GM21360 (cell line): ENCODE data around the gene ADPRHL1.
A peak's percentile ranks its signal among the peaks of the same experiment; 100 is the strongest.
"Not testable (repeated sequence)": the region's sequence is repeated elsewhere in the genome, so short reads cannot be mapped to it uniquely, and the experiment has no call there.

Source experiments
- ATAC-seq: cut with Tn5 transposase; IDR thresholded peaks from one replicate; pipeline ENCODE4 v1.9.1; 2021; ENCODE audit warnings: mild to moderate bottlenecking, moderate library complexity; ENCODE audit not compliant: unreplicated experiment

ADPRHL1 gene

DNA sequence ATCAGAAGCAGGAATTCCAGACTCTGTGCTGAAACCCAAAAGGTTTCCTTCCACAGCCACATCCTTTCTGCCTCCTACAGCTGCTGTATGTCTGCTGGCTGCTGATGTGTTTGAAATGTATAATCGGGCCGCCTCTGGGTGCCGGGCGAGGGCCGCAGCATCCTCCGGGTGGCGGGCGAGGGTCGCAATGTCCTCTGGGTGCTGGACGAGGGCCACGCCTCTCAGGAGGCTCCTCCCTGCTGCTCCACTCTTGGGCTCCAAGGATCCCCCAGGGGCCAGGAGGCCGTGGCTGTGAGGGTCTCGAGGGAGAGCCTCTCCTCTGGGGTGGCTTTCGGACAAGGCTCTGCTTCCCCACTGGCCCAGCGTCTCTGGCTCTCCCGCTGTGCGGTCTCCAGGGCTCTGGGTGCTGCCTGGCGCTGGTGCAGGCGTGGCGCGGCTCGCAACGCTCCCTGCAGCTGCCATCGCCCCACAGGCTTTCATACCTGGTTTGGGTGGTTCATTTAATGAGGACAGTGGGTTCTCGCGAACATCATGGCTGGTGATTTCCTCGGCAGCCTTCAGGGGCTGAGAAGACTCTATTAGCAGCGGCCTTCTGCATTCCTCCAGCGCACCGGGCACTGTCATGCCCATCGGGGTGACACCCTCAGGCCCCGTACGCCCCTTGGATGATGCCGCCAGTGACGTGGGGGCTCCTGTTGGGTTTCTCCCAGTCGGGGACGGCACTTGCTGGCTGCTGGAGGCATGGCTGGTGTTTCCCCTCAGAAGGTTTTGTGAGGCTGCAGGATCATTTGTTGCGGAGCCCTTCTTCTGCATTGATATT, 47.6 kb downstream of the ADPRHL1 start:
- no peak for ATAC-seq

DNA sequence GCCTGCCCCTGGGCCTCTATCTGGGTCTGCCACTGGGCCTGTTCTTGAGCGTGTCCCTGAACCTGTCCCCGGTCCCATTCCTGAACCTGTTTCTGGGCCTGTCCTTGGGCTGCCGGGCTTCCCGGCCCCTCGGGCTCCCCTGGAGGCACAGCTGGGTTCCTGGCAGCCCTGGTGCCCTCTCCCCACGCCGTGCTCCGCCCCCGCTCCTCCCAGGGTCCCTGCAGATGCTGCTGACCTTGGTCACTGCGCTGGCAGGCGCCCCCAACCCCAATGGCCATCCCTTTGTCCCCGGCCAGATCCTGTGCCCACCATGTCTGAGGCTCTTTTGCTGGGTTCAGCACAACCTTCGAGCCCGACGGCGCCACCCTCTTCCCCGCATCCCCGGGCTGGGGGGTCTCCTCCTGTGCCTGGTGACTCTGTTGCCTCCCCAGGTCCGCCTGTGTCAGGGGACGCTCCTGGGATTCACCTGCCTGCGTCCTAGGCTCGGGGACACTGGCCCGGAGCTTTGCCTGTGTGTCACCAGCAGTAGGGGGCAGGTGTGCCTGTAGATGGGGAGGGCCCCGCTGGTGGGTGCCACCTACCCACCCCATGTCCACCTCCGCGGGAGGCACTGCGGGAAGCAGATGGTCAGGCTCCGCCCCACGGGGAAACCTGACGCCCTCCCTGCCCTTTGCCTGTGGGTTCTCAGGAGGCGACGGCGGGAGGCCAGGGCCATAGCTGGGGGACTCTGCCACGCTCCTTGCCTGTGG, 48.4 kb downstream of the ADPRHL1 start:
- no peak for ATAC-seq

DNA sequence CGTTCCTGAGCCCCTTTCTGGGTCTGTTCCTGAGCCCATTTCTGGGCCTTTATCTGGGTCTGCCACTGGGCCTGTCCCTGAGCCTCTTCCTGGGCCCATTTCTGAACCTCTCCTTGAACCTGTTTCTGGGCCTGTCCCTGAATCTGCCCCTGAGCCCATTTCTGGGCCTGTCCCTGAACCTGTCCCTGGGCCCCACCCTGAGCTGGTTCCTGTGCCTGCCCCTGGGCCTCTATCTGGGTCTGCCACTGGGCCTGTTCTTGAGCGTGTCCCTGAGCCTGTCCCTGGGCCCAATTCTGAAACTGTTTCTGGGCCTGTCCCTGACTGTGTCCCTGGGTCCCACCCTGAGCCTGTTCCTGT, 48.9 kb downstream of the ADPRHL1 start:
- no peak for ATAC-seq

DNA sequence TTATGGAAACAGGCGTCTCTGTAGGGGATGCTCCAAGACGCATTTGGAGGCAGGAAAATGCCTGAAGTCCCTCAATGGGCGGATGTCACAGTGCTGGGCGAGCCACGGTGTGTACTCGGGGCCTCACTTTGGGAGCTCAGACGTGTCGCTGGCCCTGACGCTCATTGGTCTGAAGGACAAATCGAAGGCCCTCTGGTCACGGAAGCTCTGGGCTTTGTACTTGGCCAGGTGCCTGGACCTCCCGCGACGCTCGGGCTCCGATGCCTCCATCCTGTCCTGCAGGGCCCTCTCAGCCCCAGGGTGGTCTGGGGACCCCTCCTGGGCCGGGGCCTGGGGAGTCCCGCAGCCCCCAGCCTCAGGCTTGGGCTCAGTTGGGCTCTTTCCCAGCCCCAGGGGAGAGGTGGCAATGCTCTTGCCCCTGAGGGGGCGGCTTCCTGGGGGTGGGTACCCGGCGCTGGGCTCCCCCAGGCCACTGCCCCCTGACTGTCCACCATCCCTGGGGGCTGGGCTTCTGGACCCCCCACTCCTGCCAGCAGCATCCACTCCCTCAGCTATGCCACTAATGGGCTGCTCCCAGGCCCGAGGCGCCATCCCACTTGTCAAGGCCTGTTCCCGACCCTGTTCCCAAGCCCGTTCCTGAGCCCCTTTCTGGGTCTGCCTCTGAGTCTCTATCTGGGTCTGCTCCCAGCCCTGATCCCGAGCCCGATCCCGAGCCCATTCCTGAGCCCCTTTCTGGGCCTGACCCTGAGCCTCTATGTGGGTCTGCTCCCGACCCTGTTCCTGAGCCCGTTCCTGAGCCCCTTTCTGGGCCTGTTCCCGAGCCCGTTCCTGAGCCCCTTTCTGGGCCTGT, 49.8 kb downstream of the ADPRHL1 start:
- no peak for ATAC-seq

DNA sequence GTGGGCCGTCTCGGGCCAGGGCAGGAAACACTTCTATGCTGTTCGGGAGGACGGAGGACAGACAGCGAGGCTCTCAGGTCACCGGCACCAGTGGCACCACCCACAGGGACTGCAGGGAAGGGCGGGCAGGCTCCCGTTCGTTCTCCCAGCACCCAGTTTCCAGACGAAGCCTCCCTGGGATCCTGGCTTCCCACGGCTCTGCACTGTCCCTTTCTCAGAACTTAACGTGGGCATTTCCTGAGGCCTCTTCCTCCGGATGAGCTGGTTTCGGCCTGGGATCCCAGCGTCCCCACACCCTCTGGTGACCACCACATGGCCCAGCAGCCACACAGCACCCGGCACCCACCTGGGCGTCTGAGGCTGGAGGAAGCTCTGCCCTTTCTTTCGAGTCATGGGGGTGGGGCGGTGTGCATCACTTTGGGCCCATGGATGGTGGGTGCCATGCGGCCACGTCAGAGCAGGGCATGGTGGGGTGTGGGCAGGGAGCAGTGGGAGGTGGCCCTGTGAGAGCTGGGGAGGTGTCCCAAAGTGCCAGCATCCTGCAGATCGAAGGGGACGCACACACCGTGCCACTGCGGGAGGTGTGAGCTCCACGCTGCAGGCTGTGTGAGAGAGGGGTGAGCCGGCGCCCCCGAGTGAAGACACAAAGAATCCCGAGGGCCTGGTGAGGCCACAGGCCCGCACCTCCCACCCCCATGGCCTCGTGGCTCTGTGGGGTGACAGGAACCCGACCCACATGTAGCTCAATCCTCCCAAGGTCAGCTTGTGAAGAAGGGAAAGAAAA, 50.6 kb downstream of the ADPRHL1 start:
- no peak for ATAC-seq

DNA sequence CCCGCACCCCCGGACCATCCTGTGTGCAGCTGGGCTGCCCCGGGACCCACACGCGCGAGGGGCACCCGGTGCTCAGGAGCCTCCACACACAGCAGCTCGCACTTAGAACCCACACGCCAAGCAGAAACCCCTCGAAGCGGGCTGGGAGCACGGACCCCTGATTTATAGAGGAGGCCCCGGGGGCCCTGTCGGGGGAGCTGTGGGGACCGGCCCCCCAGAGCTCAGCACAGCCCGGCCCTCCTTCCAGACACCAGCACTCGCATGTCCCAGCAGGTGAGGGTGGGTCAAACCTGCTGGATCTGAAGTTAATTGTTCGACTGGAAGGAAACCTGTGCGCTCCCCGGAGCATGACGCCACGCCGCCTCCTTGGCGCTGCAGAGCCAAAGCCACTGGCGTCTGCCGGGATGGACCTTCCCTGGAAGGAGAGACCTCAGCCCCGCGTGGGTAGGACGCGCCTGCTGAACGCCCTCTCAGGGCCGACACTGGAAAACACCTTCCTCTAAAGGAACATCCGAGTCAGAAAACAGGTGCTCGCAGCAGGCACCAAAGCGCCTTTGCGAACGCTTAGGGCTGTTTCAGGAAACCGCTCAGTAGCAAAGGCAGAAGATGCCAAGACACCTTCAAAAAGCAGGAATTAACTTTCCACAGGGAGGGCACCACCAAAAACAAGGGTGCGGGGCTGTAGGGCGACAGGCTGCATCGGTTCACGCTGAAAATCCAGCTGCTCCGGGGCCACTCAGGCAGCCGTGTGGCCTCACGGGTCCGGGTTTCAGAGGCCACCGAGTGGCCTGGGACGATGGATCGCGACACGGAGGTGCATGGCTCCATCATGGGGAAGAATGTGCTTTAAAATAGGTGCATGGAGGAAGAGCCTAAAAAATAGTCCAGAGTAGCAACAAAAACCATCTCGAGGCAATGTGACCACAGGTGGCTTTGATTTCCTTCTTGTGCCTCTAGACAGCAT, 51.6 kb downstream of the ADPRHL1 start:
- ATAC-seq, result no peak

DNA sequence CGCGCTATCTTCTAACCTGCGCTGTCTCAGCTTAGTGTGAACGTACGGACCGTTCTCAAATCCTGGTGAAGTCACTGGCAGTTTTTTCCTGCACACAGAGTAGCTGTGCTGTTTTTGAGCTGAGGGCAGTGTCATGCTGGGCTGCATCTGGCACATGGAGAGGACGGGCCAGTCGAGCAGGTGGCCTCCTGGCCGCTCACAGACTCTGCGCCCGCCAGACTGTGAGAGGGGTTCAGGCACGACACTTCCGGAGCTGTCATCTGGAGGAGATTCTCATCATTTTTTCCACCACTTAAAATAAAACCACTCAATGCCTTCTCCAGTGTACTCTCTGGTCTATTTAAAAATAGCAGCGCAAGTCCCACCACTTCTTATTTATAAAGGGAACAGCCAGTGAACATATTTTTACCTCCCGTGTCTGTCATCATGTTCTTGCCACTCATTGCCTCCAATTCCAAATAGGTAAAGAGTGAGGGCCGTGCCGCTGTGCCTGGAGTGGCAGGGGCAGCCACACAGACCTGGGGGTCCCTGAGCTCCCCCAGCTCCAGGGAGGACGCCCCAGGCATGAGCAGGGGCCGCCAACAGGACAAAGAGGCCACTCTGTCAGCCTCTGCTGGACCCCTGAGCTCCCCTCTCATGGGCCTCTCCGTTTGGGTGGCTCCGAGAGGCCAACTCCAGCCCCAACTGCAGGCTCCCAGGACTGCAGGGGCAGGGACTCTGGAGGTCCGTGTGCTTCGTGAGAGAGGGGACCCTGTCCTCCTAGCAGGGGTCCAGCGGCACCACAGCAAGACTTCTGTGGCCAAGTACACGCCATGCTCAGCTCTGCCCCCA, 52.5 kb downstream of the ADPRHL1 start:
- no peak for ATAC-seq

DNA sequence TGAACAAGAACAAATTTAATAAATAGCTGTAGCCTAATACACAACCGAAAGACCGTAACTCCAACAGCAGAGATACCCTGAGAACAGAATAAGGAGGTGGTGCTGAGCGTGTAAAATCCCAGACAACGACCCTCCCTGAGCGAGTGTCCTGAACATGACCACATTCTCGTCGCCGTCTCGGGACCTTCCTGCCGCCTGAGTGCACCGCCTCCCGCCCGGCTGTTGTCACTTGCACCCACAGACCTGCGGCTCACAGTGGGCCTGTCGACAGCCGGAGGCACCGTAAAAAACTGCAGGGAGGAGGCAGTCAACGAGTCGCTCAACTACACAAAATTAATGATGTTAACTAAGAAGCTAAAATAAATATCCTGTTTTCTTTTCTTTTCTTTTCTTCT, 53.5 kb downstream of the ADPRHL1 start:
- ATAC-seq, result no peak

DNA sequence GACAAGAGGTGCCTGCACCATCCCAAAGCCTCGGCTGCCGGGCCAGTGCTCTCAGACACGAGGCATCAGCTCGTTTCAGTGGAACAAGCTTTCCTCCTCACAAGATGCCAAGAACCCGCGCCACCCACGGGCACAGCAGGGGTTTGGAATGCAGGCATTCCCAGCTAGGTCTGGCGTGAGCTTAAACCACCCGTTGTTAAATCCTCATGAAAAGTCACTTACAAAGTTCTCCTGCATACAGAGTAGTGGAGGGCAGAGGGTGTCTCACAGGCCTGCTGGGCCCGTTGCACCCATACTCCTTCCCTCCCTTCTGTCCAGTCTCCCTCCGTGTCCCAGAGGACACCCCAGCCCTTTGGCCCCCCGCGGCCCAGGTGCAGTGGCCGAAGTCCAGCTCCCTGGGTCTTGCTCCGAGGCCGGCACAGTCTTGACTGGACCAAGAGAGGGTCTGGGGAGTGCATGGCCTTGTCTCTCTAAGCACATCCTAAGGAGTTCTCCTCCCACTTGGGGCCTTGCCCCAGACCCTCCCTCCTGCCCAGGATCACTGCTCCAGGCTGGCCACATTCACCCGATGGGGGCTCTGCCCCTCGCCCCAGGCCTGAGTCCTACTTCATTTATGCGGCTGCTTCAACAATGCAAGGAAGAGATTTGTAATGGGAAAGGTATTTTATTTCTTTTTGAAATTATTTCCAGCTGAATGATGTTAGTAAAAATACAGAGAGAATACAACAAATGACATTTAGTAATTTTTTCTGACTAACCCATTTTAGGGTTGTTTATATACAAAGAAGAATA, 54.1 kb downstream of the ADPRHL1 start:
- no peak for ATAC-seq

DNA sequence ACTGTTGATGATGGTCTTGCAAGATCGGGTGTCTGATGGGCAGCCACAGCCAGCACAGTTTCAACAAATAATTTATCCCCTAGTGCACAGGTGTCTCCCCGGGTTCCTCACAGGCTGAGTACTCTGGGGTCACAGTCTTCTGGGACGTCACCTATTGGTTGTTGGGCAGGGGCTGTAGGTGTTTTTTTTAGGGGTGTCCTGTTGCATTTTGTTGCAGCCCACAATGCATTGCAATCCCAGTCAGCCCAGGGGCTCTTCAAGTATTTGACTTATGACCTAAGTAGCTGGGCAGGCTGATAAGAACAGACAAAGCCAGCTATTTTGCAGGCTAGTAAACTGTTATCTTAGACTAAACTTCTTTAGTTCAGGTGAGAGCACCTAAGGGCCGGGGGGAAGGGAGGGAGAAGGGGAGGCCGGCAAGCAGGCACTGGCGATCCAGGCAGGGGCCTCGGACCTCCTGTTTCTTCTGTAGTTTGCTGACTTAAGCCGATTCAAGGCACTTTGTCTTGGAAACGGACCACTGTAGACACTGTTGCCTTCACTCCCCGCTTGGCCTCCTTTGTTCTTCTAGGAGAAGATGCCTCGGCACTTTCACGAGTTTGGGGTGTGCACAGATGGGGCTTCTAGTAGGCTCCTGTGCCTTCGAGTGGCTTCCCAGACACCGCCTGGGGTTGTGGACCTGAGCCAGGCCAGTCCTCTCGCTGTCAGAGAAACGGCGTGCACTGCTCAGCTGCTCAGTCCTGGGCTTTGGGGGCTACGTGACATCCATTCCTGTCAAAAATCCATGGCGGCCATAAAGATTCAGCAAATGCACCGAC, 55.5 kb downstream of the ADPRHL1 start:
- no peak for ATAC-seq

DNA sequence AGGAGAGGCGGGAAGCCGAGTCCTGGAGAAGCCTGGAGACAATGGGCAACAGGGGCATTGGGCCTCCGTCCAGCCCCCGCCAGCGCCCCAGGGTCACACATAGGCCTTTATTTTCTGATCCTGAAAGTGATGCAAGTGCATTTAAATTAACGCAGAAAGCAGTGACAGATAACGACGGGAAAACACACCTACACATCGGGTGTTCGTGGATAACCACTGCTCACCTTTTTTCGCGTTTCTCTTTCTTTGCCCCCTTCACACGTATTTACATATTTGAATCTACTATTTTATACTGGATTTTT, 59.0 kb downstream of the ADPRHL1 start:
- no peak for ATAC-seq

DNA sequence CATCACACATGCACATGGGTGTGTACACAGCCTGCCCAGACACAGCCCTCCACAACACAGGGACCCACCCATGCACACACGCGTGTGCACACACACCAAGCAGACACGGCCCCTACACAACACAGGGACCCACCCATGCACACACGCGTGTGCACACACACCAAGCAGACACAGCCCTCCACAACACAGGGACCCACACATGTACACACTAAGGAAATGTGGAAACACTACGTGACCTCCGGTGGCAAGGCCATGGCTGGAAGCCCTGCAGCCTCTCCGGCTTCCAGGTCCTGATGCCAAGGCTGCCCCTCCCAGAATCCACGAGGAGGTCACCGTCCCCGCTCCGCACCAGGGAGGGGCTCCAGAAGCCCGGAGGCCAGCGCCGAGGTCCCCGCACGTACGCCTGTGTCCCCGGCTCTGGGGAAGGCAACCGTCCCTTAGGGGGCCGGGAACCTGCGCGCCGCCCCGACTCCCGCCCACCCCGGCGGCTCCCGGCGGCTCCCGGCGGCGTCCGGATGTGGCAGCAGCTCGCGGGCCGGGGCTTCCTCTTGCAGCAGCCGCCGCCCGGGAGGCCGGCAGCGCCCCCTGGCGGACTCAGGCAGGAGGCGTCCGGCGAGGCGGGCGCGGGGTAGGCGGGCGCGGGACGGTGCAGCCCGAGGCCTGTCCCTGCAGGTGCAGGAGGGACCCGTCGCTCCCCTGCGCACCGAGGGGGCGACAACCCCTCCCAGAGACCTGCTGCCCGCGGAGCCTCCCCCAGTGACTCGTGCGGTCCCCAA, 59.5 kb downstream of the ADPRHL1 start:
- ATAC-seq, result peak; percentile 91

DNA sequence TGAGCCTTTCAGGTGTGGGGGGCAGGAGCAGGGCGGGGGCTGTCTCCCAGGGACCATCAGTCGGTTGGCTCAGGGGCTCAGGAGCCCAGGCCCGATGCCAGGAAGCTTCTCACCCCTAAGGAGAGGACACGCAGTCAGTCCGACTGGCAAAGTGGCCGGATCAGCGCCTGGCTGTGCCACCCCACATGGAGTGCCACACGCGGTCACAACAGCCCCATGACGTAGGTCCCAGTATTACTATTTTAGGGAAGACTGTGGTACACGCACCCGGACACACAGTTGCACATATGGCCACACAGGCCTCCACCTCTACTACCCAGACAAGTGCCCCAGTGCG, 60.1 kb downstream of the ADPRHL1 start:
- peak; percentile 11 for ATAC-seq

DNA sequence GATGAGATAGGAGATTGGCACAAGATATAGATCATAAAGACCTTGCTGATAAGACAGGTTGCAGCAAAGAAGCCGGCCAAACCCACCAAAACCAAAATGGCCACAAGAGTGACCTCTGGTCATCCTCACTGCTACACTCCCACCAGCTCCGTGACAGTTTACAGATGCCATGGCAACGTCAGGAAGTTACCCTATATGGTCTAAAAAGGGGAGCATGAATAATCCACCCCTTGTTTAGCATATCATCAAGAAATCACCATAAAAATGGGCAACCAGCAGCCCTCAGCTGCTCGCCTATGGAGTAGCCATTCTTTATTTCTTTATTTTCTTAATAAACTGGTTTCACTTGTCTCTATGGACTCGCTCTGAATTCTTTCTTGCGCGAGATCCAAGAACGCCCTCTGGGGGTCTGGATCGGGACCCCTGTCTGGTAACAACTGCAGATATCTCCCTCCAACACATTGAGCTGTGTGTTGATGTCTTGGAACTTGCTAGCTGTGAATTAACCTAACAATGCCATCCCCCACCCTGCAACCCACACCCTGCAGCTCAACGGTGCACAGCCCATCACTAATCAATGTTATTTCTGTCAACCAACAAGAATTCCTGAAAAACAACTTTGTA, 62.3 kb downstream of the ADPRHL1 start:
- ATAC-seq, result no peak

DNA sequence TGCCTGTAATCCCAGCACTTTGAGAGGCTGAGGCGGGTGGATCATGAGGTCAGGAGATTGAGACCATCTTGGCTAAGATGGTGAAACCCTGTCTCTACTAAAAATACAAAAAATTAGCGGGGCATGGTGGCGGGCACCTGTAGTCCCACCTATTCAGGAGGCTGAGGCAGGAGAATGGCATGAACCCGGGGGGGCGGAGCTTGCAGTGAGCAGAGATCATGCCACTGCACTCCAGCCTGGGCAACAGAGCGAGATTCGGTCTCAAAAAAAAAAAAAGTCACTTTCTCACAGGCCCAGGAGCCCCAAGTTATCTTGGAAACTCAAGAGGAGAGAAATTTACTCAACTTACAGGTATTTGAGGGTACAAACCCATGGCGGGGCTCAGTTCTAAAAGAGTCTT, 63.7 kb downstream of the ADPRHL1 start:
- ATAC-seq, result not testable (repeated sequence)

DNA sequence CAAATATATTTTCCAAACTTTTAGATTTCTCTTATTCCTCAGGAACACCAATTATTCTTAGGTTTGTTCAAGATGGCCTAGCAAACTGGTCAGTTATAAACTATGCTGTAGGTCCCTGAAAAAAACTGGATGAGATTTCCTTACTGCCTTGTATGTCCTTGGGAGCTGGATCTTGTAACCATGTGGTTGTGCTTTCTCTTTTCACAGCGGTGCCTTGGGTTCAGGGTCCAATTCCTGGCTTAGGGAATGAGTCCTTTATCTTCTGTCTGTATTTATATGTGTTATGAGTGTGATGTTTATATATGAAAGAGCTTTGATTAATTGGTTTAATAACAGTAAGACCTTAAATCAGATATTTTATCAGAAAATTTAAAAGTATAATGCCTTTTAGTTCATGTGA, 65.9 kb downstream of the ADPRHL1 start:
- ATAC-seq, result no peak
